ENCODE measurements around the gene PAEP.

PAEP gene

DNA sequence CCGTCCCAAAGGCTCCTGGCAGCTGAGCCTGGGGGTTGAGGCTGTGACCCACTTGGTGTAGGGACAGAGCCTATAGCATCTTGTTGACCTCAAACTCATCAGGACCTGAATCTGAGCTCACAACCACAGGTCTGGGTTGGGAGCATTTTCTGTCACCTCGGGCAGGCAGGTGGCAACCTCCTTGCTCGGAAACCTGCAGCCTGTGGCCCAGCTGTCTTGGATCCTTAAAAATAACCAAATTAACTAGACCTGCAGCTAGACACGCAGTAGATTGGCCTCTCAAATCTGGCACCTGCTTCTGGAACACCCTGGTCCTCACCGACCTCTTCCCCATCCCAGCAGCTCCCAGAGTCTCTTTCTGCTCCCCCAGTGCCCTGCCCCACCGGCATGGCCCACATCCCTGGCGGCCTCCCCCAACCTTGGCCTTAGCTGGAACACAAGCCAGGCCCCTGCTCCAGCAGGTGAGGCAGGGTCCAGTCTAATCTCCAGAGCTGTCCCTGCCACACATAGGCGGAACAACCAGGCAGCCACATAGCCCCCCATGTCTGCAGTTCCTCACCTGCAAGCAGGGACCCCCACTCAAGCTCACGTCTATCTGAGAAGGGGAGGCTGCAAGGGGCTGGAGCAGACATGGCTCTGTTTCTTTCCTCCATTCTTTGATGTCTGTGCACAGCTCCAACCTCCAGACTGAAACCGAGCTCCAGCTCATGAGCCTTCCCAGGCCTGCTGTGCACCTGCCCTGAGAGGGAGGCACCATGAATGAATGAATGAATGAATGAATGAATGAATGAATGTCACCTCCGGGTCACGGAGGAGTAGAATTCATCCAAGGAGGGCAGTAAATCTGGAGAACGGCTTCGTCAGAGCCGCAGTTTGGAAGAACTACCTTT, 28.3 kb downstream of the PAEP start:
- TF ChIP-seq, protein P1, sequence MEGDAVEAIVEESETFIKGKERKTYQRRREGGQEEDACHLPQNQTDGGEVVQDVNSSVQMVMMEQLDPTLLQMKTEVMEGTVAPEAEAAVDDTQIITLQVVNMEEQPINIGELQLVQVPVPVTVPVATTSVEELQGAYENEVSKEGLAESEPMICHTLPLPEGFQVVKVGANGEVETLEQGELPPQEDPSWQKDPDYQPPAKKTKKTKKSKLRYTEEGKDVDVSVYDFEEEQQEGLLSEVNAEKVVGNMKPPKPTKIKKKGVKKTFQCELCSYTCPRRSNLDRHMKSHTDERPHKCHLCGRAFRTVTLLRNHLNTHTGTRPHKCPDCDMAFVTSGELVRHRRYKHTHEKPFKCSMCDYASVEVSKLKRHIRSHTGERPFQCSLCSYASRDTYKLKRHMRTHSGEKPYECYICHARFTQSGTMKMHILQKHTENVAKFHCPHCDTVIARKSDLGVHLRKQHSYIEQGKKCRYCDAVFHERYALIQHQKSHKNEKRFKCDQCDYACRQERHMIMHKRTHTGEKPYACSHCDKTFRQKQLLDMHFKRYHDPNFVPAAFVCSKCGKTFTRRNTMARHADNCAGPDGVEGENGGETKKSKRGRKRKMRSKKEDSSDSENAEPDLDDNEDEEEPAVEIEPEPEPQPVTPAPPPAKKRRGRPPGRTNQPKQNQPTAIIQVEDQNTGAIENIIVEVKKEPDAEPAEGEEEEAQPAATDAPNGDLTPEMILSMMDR (conservative IDR thresholded peaks at IDR 0.05) = no peak
- TF ChIP-seq ZFX (IDR thresholded peaks at IDR 0.05) = no peak
- H3K27ac ChIP-seq = no peak overlapping the region

- no peak overlapping the region for H3K27ac ChIP-seq
- TF ChIP-seq, protein P1 (conservative IDR thresholded peaks at IDR 0.05) = no peak
- no peak for TF ChIP-seq ZFX (IDR thresholded peaks at IDR 0.05)
These were observed 29.0 kb downstream of the PAEP start for GRCh38 chr9:135590486-135591079.

DNA sequence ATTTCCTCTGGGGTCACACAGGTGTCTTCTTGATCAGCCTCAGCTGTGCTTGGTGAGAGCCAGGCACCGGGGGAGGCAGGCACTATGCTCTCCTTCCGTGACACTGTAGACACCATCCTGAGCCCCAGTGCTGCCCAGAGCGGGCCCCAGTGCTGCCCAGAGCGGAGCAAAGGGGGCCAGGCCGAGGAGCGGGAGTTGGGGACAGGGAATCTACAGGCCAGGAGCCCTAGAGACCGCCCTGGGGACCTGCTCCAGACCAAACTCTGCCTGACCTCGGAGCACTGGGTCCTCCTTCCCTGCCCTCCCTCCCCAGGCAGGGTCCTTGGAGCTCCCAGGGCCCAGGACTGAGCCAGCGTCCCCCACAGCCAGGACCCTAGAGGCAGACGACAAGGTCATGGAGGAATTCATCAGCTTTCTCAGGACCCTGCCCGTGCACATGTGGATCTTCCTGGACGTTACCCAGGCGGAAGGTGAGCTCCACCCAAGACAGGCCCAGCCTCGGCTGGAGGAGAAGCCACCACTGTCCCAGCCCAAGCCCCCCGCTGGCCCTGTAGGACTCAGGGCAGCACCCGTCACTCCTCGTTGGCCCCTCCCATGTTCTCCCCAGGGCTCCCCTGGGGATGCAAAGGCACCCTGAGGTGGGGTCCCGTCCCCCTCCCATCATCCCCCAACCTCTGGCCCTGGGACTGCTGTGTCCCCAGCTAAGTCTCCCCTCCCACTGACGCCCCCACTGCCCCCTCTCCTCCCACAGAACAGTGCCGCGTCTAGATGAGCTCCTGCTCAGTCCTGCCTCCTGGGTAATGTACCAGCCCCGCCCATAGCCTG, 30.2 kb downstream of the PAEP start:
- no peak for TF ChIP-seq ZFX (IDR thresholded peaks at IDR 0.05)
- TF ChIP-seq, protein P1 (conservative IDR thresholded peaks at IDR 0.05) = no peak
- no peak overlapping the region for H3K27ac ChIP-seq

DNA sequence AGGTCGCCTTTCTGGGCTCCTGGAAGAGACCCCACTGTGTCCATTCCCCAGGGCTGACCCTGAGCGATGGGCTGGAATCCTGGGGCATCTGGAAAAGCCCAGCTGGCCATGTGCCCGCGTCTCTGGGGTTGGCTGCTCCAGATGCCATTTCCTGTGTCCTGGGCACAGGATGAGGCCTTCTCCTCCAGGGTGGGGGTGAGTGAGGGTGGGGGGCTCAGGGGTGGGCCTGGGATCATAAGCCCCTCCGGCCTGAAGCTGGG, 30.7 kb downstream of the PAEP start:
- H3K27ac ChIP-seq = no peak overlapping the region
- no peak for TF ChIP-seq ZFX (IDR thresholded peaks at IDR 0.05)
- TF ChIP-seq, protein P1 (conservative IDR thresholded peaks at IDR 0.05) = no peak

DNA sequence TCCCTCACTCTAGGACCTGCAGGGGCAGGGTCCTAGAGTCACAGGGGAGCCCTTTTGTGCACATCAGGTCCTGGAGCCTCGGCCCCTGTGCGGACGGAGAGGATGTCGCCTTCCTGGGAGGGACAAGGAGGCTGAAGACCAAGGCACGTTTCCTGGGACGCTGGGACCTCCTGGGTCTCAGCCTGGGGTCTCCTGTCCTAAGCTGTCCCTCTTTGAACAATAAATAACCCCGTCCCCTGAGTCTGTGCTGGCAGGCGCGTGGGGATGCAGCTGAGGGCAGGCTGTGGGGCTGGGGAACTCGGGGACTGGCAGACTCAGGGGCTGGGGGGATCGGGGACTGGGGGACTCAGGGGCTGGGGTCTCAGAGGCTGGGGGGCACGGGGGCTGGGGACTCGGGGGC, 31.1 kb downstream of the PAEP start:
- TF ChIP-seq ZFX (IDR thresholded peaks at IDR 0.05) = no peak
- TF ChIP-seq, protein P1 (conservative IDR thresholded peaks at IDR 0.05) = no peak
- no peak overlapping the region for H3K27ac ChIP-seq

DNA sequence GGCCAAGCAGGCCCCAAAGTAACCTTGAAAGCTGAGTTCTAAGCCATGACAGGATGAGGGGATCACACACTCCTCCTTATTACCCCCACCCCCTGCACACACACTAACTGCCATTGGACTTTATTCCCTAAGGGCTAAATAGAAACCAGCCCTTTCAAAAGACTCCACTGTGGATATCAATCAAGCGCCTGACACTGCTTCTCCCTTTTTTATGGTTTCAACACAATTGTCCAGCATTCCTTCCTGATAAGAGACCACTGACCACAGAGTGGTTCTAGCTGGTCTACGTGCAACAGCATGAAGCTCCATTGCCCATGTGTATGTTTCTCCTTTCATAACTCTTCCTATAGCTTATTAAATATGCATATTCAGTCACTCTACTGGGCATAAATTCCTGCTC, 34.7 kb downstream of the PAEP start:
- no peak for TF ChIP-seq ZFX (IDR thresholded peaks at IDR 0.05)
- TF ChIP-seq, protein P1 (conservative IDR thresholded peaks at IDR 0.05) = no peak

More for the DNA sequence above, 34.7 kb downstream of the PAEP start:
- no peak overlapping the region for H3K27ac ChIP-seq
